ENCODE results near the gene GNG12.

GNG12 gene

GRCh38 chr1:67676946-67677345 is 156.3 kb downstream of the GNG12 start:
- CTCF ChIA-PET, result interaction anchor here (0.9 to 4.5 kb wide), 2 partner anchors 10 to 115 kb away, joined by 3 to 12 read pairs; no protein-coding TSS in a partner anchor

GRCh38 chr1:67676287-67676686 is 157.0 kb downstream of the GNG12 start:
- ChIA-PET CTCF (interaction anchor here (0.9 to 4.5 kb wide), 3 partner anchors 10 to 141 kb away, joined by 3 to 12 read pairs (median 4); no protein-coding TSS in a partner anchor), POLR2A (interaction anchor here (3.7 kb wide), 1 partner anchor 9 kb away, joined by 14 read pairs; the partner anchor contains the start of gene GADD45A)
- DNase-seq (ENCODE audit: extremely low spot score), result no peak
- TF ChIP-seq CTCF (IDR thresholded peaks at IDR 0.05; ENCODE audit: control extremely low read depth, extremely low read depth, low read depth, missing control alignments), result no peak

More at GRCh38 chr1:67676946-67677345, 156.3 kb downstream of the GNG12 start:
- DNase-seq (ENCODE audit: extremely low spot score), result no peak
- no peak for TF ChIP-seq CTCF (IDR thresholded peaks at IDR 0.05; ENCODE audit: control extremely low read depth, extremely low read depth, low read depth, missing control alignments)
- POLR2A ChIA-PET, result interaction anchor here (3.7 kb wide), 1 partner anchor 8 kb away, joined by 14 read pairs; the partner anchor contains the start of gene GADD45A

- POLR2A ChIA-PET, result interaction anchor here (3.7 kb wide), 1 partner anchor 9 kb away, joined by 14 read pairs; the partner anchor contains the start of gene GADD45A
- no peak for TF ChIP-seq CTCF (IDR thresholded peaks at IDR 0.05; ENCODE audit: control extremely low read depth, extremely low read depth, low read depth, missing control alignments)
- CTCF ChIA-PET, result interaction anchor here (1.1 to 4.5 kb wide), 3 partner anchors 84 to 140 kb away, joined by 4 to 12 read pairs (median 4); no protein-coding TSS in a partner anchor
- DNase-seq (ENCODE audit: extremely low spot score), result no peak
These were observed 157.5 kb downstream of the GNG12 start for GRCh38 chr1:67675800-67676199.

- no peak for DNase-seq (ENCODE audit: extremely low spot score)
- POLR2A ChIA-PET, result interaction anchor here (3.7 kb wide), 1 partner anchor 11 kb away, joined by 14 read pairs; the partner anchor contains the start of gene GADD45A
- CTCF ChIA-PET, result interaction anchor here (0.8 to 4.5 kb wide), 7 partner anchors 11 to 113 kb away, joined by 3 to 12 read pairs (median 3); partner anchors contain the start of gene GADD45A
- no peak for TF ChIP-seq CTCF (IDR thresholded peaks at IDR 0.05; ENCODE audit: control extremely low read depth, extremely low read depth, low read depth, missing control alignments)
These were observed 158.8 kb downstream of the GNG12 start for GRCh38 chr1:67674260-67675011.

- CTCF ChIA-PET, result interaction anchor here (0.8 to 1.7 kb wide), 5 partner anchors 26 to 92 kb away, joined by 3 to 5 read pairs (median 3); no protein-coding TSS in a partner anchor
- DNase-seq (ENCODE audit: extremely low spot score), result no peak
- POLR2A ChIA-PET, result interaction anchor here (3.7 kb wide), 1 partner anchor 11 kb away, joined by 14 read pairs; the partner anchor contains the start of gene GADD45A
- TF ChIP-seq CTCF (IDR thresholded peaks at IDR 0.05; ENCODE audit: control extremely low read depth, extremely low read depth, low read depth, missing control alignments), result no peak
These were observed 159.6 kb downstream of the GNG12 start for GRCh38 chr1:67673468-67674201.

- TF ChIP-seq CTCF (IDR thresholded peaks at IDR 0.05; ENCODE audit: control extremely low read depth, extremely low read depth, low read depth, missing control alignments), result no peak
- POLR2A ChIA-PET, result no interaction called here
- CTCF ChIA-PET, result interaction anchor here (1.1 to 1.7 kb wide), 5 partner anchors 11 to 172 kb away, joined by 3 to 6 read pairs (median 3); no protein-coding TSS in a partner anchor
- no peak for DNase-seq (ENCODE audit: extremely low spot score)
These were observed 160.9 kb downstream of the GNG12 start for GRCh38 chr1:67672260-67672803.
